ENCODE results near the gene C19orf33.
"Not testable (repeated sequence)": the region's sequence is repeated elsewhere in the genome, so short reads cannot be mapped to it uniquely, and the experiment has no call there.

C19orf33 gene

DNA sequence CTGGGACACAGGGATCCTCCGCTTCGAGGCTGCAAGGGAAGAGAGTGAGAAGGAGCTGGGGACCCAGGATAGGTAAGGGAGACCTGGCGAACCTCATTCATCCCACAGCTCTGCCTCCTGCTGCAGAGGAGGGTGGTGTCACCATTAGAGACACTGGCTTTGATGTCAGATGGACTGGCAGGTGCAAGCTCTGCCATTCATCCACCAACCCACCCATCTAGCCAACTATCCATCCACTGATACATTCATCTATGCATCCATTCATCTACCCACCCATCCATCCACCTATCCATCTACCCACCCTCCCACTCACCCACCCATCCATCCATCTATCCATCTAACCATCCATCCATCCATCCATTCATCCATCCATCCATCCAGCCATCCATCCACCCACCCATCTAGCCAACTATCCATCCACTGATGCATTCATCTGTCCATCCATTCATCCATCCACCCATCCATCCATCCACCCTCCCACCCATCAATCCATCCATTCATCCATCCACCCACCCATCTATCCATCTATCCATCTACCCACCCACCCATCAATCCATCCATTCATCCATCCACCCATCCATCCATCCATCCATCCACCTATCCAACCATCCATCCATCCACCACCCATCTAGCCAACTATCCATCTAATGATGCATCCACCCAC lies 5.7 kb downstream of the C19orf33 start:
- DNase-seq, result no peak

DNA sequence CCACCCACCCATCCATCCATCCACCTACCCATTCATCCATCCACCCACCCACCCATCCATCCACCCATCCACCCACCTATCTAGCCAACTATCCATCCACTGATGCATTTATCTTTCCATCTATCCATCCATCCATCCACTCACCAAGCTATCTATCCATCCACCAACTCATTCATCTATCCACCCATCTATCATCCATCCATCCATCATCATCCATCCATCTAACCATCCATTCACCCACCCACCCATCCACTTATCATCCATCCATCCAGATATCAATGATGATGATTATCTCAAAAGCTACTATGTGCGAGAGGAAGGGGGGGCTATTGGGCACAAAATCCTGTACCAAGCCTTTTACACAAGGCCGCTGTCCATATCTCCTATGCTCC lies 6.2 kb downstream of the C19orf33 start:
- no peak for DNase-seq

- no peak for DNase-seq
Measured at GRCh38 chr19:38310986-38311385, 6.9 kb downstream of the C19orf33 start.

GRCh38 chr19:38315657-38316476 lies 11.8 kb downstream of the C19orf33 start, which contains the start of gene YIF1B:
TSS of gene YIF1B (minus strand) at chr19:38315947. CDS start at chr19:38315917, 30 bp downstream.
- peak; percentile 95 for DNase-seq

DNA sequence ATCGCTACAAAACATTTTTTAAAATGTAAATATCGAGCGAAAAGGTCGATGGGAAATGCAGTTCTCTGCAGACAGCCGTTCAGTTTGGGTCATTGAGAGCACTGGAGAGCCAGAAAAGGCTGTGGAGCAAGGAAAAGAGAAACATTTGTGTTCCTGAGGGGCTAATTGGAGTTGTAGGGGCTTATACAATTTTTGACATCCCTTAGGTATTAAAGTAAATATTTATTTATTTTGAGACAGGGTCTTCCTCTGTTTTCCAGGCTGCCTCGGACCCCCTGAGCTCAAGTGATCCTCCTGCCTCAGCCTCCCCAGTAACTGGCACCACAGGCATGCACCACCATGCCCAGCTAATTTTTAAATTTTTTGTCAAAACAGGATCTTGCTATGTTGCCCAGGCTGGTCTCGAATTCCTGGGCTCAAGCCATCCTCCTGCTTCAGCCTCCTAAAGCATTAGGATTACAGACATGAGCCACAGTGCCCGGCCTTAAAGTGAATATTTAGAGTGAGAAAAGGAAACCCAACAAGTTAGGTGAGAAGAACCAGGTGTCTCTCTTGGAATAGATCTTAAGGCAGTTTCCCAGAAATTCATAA lies 12.5 kb downstream of the C19orf33 start:
- DNase-seq, result no peak

GRCh38 chr19:38317104-38317612 lies 13.1 kb downstream of the C19orf33 start:
- no peak for DNase-seq

GRCh38 chr19:38318660-38319059 lies 14.6 kb downstream of the C19orf33 start:
- DNase-seq, result no peak

- DNase-seq, result peak; percentile 49
Measured at GRCh38 chr19:38319421-38320258, 15.6 kb downstream of the C19orf33 start, which contains the start of gene KCNK6. TSS of gene KCNK6 (plus strand) at chr19:38319845. CDS start at chr19:38319951, 106 bp downstream.

GRCh38 chr19:38320969-38321339 lies 16.9 kb downstream of the C19orf33 start:
- no peak for DNase-seq

DNA sequence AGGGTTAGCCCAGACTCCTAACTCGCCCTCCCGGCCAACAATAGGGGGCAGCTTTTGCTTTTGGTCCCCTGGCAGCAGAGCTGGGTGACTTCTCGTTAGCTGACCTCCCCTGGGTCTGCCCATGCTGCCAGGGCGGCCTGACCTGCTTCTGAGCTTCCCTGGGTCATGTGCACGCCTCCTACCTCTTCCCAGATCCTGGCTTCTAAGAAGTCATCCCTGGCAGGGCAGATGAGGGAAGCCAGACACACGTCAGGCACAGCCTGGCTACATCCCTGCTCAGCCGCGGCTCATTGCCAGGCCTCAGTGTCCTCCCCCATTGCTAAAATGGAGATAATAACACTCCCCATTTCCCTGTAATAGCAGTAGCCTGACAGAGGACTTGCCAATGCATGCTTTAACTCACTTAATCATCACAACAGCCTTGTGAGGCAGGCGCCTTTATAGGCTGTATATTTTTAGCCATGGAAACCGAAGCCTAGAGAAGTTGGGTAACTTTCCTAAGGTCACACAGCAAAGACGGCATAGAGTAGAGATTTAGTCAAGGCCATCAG lies 17.7 kb downstream of the C19orf33 start:
- DNase-seq, result no peak

GRCh38 chr19:38323291-38323690 lies 19.2 kb downstream of the C19orf33 start:
- no peak for DNase-seq

DNA sequence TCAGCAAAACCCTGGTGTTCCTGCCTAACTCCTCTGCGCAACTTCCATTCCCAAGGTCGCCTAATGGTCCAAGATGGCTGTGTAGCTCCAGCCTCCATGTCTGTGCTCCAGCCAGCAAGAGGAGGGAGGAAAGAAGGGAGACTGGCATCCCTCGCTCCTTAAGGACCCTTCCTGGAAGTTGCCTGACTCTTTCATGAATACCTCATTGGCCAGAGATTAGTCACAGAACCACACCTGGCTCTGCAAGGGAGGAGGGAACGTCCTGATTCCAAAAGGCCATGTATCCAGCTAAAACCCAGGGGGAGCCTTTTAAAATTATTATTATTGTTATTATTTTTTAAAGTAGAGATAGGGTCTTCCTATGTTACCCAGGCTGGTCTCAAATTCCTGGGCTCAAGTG lies 20.4 kb downstream of the C19orf33 start:
- DNase-seq, result no peak

DNA sequence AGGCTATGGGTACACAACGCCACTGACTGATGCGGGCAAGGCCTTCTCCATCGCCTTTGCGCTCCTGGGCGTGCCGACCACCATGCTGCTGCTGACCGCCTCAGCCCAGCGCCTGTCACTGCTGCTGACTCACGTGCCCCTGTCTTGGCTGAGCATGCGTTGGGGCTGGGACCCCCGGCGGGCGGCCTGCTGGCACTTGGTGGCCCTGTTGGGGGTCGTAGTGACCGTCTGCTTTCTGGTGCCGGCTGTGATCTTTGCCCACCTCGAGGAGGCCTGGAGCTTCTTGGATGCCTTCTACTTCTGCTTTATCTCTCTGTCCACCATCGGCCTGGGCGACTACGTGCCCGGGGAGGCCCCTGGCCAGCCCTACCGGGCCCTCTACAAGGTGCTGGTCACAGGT lies 22.5 kb downstream of the C19orf33 start:
- DNase-seq, result no peak

GRCh38 chr19:38329651-38330050 lies 25.6 kb downstream of the C19orf33 start:
- no peak for DNase-seq

DNA sequence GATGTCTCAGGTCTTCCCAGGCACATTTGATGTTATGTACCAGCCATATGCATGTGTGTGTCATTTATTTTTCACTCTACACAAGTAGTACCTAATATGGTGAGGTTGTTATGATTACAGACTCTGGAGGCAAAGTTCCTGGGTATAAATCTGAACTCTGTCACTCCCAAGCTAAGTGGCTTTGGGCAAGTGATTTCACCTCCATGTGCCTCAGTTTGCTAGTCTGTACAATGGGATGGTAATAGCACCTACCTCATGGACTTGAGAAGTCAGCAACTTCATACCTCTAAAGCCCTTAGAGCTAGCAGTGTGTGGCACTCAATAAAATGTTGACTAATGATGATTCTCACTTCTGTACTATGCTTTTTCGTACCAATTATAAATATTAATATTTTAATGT lies 27.7 kb downstream of the C19orf33 start:
- DNase-seq, result no peak

DNA sequence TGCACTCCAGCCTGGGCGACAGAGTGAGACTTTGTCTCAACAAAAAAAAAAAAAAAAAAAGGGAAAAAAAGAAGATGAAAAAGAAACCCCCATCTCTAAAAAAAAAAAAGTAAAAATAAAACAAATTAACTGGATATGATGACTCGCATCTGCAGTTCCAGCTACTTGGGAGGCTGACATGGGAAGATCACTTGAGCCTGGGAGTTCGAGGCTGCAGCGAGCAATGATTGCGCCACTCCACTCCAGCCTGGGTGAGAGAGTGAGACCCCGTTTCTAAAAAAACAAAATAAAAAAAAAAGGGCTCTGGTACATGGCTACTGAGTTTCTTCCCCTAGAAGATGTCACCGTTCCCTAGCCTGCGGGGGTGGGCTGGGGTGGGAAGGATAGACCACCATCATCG lies 29.2 kb downstream of the C19orf33 start:
- DNase-seq, result no peak

GRCh38 chr19:38335949-38336637 lies 32.0 kb downstream of the C19orf33 start:
- peak; percentile 92 for DNase-seq

DNA sequence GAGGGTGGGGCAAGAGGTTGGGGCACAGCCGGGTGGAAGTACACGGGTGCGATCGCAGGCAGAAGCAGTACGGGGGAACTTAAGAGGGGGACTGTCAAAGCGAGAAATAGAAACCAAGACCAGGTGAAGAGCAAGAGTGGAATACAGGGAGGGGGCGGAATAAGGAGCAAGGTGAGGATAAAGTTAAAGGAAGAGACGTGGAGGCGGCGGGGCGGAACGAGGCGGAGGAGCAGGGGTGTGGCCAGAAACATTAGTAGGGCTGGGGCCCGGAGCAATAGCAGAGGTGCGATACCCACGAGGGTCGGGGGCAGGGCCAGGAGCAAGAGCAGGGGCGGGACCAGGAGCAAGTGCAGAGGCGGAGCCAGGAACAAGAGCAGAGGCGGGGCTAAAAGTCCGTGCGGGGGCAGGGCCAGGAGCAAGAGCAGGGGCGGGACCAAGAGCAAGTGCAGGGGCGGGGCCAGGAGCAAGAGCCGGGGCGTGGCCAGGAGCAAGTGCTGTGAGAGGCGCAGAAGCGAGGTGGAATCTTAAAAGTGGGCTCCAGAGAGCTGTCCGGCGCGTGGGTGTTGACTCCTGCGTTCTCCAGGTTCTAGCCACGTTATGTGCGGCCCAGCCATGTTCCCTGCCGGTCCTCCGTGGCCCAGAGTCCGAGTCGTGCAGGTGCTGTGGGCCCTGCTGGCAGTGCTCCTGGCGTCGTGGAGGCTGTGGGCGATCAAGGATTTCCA lies 32.7 kb downstream of the C19orf33 start:
- DNase-seq, result peak; percentile 95

DNA sequence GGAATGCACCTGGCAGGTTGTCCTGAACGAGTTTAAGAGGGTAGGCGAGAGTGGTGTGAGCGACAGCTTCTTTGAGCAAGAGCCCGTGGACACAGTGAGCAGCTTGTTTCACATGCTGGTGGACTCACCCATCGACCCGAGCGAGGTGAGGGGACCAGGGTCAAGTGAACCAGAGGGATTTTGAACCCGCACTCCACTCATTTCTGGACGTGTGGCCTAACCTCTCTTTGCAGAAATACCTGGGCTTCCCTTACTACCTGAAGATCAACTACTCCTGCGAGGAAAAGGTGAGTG lies 33.3 kb downstream of the C19orf33 start:
- DNase-seq, result no peak

GRCh38 chr19:38339011-38339410 lies 35.0 kb downstream of the C19orf33 start:
- not testable (repeated sequence) for DNase-seq

GRCh38 chr19:38340927-38341326 lies 36.9 kb downstream of the C19orf33 start:
- no peak for DNase-seq

Measured in activated CD4-positive, CD25-positive, alpha-beta regulatory T cell treated with anti-CD3 and anti-CD28 coated beads, Interleukin-2, amount 50 U/mL, for 72 hours (primary cell).